Measurements from ENCODE around the gene USP4. TPM values are rescaled to one million over a fixed set of nuclear protein-coding genes. Genes with fewer than 3 reads are reported as not detected.

Gene USP4
- total RNA-seq, 4 donors from 2014 or later: 8.1 to 29.6 (median 19.3) TPM

DNA sequence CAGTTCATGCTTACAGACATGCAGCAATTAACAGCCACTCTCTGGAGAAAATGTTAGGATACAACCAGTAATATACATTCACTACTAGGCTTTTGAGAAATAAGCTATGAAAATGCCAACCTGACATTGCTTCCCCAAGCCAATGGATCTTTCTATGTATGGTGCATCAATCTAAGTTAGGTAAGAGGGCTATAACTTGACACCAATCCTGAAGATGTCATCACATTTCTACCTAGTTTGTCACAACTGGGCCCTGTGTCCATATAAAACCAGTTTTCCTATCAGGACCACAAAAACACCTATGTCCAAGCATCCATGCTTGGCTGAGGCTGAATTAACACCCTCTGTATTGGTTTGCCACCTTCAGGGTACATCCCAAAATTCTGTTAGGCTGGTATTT is 32.1 kb upstream of the USP4 start:
- H3K36me3 ChIP-seq: peaks cover 17 to 90% (median 38%) of the 10 kb centered on the region in 3 donors
- no peak for DNase-seq
- H3K4me3 ChIP-seq: no peak overlapping the region
- H3K9me3 ChIP-seq: no peaks in the 10 kb centered on the region
- TF ChIP-seq POLR2A (IDR thresholded peaks at IDR 0.05) (no peak), CTCF (IDR thresholded peaks at IDR 0.05) (no peak)
- no peaks in the 10 kb centered on the region for H3K27me3 ChIP-seq
- intact Hi-C loops (cut with DNase I): no loop called here
- no peak overlapping the region for H3K27ac ChIP-seq
- peaks cover 0 to 9% (median 0%) of the 10 kb centered on the region in 3 donors for H3K4me1 ChIP-seq

GRCh38 chr3:49370585-49371290 is 30.9 kb upstream of the USP4 start:
- peaks cover 0 to 5% (median 0%) of the 10 kb centered on the region in 3 donors for H3K4me1 ChIP-seq
- intact Hi-C loops (cut with DNase I): no loop called here
- WGBS, 2 donors: 80 to 87% methylated on average over 6 of the region's 6 CpGs
- H3K27ac ChIP-seq: no peak overlapping the region
- TF ChIP-seq POLR2A (IDR thresholded peaks at IDR 0.05): no peak
- no peak for TF ChIP-seq CTCF (IDR thresholded peaks at IDR 0.05)
- no peak overlapping the region for H3K4me3 ChIP-seq
- no peak for DNase-seq
- no peaks in the 10 kb centered on the region for H3K27me3 ChIP-seq
- peaks cover 28 to 100% (median 38%) of the 10 kb centered on the region in 3 donors for H3K36me3 ChIP-seq
- H3K9me3 ChIP-seq: no peaks in the 10 kb centered on the region

GRCh38 chr3:49362561-49362960 is 22.7 kb upstream of the USP4 start:
- Histone ChIP-seq H3K36me3 (peaks cover 34 to 89% (median 34%) of the 10 kb centered on the region in 3 donors), H3K4me3 (no peak overlapping the region), H3K4me1 (peaks cover 11 to 35% (median 15%) of the 10 kb centered on the region in 3 donors), H3K27ac (no peak overlapping the region), H3K9me3 (no peaks in the 10 kb centered on the region), H3K27me3 (no peaks in the 10 kb centered on the region)
- 72 to 80% methylated on average over 1 to 2 of the region's 3 CpGs for WGBS, 2 donors
- no peak for DNase-seq
- intact Hi-C loops (cut with DNase I): no loop called here
- TF ChIP-seq CTCF (IDR thresholded peaks at IDR 0.05) (no peak), POLR2A (IDR thresholded peaks at IDR 0.05) (no peak)

DNA sequence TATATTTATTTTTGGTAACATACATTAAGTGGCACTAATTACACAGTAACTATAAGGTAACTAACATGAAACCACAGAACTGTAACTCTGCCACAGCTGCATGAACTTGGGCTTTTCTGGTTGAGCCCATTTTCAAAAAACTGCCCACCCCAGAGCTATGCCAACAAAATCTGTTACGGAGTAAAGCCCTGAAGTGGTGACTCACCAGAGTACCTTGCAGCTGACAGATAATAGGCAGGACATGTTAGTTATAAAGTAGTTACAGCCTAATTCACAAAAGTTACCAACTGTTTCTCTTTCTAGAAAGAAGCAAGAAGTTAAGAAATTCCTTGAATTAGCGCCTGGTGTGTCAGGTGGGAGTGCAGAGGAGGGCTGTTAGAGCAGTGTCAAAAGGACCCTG is 19.8 kb upstream of the USP4 start:
- Histone ChIP-seq H3K9me3 (no peaks in the 10 kb centered on the region), H3K4me1 (peaks cover 20 to 64% (median 34%) of the 10 kb centered on the region in 3 donors), H3K36me3 (peaks cover 22 to 80% (median 28%) of the 10 kb centered on the region in 3 donors), H3K27ac (peak overlapping the region; percentile 84 to 97 (median 90)), H3K4me3 (no peak overlapping the region), H3K27me3 (no peaks in the 10 kb centered on the region)
- DNase-seq: no peak
- TF ChIP-seq CTCF (IDR thresholded peaks at IDR 0.05): no peak
- no peak for TF ChIP-seq POLR2A (IDR thresholded peaks at IDR 0.05)
- 55 to 63% methylated on average over 2 of the region's 2 CpGs for WGBS, 2 donors
- intact Hi-C loops (cut with DNase I): no loop called here

DNA sequence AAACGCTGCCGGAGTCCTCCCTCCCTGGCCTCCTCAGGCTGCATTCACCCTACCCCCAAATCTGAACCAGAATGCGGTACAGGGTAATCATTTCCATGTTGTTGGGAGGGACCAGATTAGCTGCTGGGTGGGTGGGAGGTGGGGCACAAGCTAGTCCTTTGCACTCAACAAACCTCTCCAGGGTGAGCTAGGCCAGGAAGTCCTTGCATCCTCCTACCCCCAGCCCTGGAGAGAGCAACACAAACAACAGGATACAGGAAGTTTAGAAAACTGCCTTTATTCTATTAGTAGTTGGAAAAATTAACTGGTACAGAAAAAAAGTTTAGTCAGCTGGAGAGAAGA is 19.0 kb upstream of the USP4 start:
- no peaks in the 10 kb centered on the region for H3K9me3 ChIP-seq
- H3K4me1 ChIP-seq: peaks cover 20 to 66% (median 34%) of the 10 kb centered on the region in 3 donors
- TF ChIP-seq CTCF (IDR thresholded peaks at IDR 0.05): no peak
- TF ChIP-seq POLR2A (IDR thresholded peaks at IDR 0.05): no peak
- no peaks in the 10 kb centered on the region for H3K27me3 ChIP-seq
- intact Hi-C loops (cut with DNase I): no loop called here
- H3K36me3 ChIP-seq: peaks cover 22 to 73% (median 28%) of the 10 kb centered on the region in 3 donors
- peak overlapping the region; percentile 84 to 97 (median 90) for H3K27ac ChIP-seq
- peak overlapping the region; percentile 47 to 78 (median 72) for H3K4me3 ChIP-seq
- no peak for DNase-seq
- WGBS, 2 donors: 0 to 20% methylated on average over 1 of the region's 3 CpGs

Measured in esophagus squamous epithelium (tissue), 5 donors.